NCI-H2029 treated with DMSO at 0.1 percent for 48 hours (cell line): Measurements from ENCODE around the gene CFAP90.

Source experiments
- DNase-seq: peaks from one replicate; lab custom pipeline; 2025; lab: John Stamatoyannopoulos, UW

Gene CFAP90

DNA sequence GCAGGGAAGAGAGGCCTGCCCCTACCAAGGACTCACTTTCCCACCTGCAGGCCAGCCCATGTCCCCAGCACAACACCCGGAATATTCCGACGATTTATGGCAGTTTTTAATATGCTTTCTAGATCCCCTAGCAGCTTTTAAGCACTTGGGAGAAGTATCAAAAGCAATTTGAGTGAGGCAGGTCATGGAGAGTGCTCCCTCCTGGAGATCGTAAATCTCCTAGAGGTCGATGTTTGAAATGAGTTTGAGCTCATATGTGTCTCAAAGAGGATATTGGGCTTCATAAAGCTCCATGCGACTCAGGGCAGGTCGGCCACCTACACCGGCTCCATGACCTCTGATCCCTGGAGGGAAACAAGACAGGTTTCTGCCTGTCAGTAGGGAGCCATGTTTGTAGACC, 27.3 kb downstream of the CFAP90 start:
- DNase-seq: no peak

GRCh38 chr5:7822449-7822848, 28.5 kb downstream of the CFAP90 start:
- DNase-seq: no peak

- no peak for DNase-seq
Observed at GRCh38 chr5:7816535-7816901, 34.4 kb downstream of the CFAP90 start.

- DNase-seq: peak; percentile 58
Observed at GRCh38 chr5:7815892-7816534, 34.9 kb downstream of the CFAP90 start.

DNA sequence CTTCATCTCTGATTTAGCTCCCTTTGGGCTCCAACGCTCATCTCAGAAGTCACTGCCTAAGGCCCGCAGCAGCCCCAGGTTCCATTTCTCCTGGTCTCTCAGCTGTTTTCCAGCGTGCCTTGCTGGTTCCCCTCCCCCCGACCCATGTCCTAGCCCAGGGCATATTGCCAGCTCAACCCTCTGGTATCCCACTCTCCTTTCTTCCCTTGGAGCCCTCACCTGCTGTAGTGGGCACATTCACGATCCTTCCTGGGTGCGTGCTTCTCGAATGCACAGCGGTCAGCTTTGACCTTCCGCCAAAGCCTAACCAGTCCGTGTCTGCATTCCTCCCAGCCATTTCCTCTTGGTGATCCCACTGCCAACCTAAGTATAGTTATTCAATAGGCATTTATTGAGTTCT, 36.1 kb downstream of the CFAP90 start:
- no peak for DNase-seq

GRCh38 chr5:7813576-7813975, 37.4 kb downstream of the CFAP90 start:
- no peak for DNase-seq

- DNase-seq: no peak
Observed at GRCh38 chr5:7813007-7813406, 37.9 kb downstream of the CFAP90 start.

- DNase-seq: no peak
Observed at GRCh38 chr5:7811715-7812114, 39.2 kb downstream of the CFAP90 start.

GRCh38 chr5:7808998-7809397, 41.9 kb downstream of the CFAP90 start:
- no peak for DNase-seq

DNA sequence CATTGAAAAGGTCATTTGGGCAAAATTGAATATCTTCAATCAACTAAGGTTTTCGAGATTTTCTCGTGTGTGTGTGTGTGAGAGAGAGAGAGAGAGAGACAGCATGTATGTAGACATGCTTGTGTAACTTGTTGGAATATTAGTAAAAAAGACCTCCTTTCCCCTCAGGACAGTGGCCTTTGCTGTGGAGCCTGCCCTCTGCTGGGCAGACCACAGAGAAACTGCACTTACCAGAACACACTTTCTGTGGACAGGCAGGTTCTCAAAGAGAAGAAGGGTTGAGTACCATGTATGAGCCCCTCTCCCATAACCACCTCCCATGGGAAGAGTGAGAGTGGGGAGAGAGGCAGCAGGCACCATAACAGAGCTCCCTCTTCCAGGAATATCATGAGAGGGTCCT, 45.6 kb downstream of the CFAP90 start:
- DNase-seq: no peak

DNA sequence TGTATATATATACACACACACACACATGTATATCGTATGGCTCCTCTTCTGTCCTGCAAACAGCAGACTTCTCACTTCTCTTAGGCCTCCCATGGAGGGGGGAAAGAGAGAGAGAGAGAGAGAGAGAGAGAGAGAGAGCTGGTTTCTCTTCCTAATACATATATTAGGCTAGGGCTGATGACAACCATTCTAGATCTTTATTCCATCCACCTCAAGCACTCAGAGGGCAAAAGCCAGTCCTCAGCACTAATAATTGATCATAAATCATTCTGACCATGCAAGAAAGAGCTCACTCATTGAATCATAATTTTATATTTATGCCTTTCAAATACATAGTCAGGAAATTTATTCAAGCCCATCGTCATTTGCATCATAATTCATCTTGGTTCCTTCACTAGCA, 47.0 kb downstream of the CFAP90 start:
- no peak for DNase-seq

- DNase-seq: no peak
Observed at GRCh38 chr5:7802855-7803254, 48.1 kb downstream of the CFAP90 start.

DNA sequence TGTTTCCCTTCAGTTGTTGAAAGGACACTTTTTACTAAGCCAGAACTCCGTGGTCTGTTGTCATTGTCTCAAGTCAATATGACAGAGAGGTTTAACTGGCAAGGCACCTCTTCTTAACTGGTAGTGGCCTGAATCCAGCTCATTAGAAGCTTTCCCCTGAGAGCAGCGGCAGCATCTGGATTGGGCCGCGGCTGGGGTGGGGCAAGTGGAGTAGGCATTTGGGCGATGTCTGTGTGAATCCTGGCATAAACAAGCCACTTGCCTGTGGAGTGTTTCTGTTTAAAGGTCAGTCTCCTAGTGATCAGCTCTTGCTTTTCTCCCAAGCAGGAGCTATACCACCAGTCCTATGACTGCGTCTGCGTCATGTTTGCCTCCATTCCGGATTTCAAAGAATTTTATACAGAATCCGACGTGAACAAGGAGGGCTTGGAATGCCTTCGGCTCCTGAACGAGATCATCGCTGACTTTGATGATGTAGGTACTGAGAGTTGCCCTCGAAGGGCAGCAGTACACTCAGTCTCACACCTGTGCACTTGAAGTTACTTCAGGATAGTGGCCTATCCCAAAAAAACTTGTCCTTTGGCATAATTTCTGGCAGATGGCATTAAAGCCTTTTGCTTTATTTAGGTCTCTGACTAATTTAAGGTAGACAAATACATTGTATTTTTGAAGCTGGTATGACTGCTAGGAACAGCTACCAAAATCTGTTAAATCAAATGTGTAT, 48.9 kb downstream of the CFAP90 start:
- peak; percentile 84 for DNase-seq

GRCh38 chr5:7795306-7795705, 55.6 kb downstream of the CFAP90 start:
- no peak for DNase-seq

GRCh38 chr5:7794823-7795222, 56.1 kb downstream of the CFAP90 start:
- no peak for DNase-seq

GRCh38 chr5:7794311-7794710, 56.6 kb downstream of the CFAP90 start:
- no peak for DNase-seq

DNA sequence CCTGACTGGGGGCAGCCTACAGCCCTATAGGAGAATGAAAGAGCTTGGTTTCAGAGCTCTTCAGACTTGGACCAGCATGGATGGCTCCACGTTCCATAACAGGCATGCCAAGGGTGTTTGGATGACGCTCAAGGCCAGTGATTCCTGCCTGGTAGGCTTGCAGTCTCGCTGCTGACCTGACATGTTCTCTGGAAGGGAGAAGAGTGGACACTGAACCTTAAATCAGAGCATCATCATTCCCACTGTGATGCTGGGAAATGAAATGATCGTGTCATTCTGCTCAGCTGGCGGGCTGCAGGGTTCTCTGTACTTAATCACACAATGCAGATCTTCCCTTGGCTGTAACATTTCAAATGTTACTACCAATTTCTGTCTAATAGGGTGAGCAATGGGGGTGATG, 57.0 kb downstream of the CFAP90 start:
- no peak for DNase-seq

DNA sequence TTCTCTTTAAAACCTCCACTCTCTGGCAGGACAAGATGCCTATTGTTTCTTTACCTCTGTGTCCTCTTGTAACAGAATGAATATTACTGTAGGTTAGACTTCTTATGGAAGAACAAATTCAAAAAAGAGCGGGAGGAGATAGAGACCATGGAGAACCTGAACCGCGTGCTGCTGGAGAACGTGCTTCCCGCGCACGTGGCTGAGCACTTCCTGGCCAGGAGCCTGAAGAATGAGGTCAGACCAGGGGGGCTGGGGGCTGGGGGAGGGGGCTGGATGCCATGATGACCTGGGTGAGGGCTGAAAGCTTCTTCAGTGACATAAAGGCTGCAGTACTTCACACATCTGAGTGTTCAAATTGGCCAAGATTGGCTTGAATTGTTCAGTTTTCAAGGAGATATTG, 61.4 kb downstream of the CFAP90 start:
- no peak for DNase-seq

DNA sequence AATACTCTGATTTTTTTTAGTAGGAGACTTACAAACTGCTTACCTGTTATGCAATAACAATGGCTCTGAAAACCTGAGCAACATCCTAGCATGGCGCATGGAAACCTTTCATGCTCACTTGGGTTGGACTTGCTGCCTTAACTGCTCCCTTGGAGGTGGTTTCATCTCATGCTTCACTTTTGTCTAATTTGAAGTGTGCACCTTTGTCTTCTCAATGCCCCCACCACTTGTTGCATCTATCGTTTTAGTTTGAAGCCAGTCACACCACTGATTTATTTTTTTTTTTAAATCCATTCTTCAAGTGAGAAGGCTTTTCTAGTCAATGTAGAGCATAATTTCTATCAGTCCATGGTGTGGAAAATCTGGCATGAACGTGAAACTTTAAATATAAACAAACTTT, 63.2 kb downstream of the CFAP90 start:
- no peak for DNase-seq

DNA sequence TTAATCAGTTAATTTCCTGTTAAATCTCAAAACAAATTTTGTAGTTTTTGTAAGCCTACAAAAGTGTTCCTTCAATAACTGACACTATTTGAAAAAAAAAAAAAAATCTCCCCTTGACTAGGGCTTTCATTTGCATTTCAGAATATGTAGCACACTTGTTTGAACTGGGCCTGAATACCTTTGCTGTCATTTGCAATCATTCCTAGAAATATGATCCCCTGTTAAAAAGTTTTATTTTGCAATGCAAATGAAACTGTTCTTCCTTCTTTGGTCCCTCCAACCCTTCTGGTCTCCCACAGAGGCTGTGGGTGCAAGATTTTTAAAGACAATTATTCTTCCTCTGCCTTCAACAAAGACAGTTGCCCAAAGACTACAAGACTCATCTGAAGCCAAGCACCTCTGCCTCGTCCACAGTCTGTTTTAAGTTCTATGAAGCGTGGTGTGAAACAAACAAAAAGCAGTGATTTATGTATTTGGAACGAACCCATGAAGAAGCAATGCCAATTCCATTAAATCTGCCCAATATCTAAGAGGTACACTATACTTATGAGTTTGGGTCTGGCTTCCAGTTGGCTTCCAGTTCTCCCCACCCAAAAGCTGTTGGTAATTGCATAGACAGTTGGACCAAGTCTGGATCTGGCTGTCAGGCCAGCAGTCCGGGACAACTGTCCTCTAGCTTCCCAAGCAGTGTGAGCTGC, 66.1 kb downstream of the CFAP90 start:
- no peak for DNase-seq

DNA sequence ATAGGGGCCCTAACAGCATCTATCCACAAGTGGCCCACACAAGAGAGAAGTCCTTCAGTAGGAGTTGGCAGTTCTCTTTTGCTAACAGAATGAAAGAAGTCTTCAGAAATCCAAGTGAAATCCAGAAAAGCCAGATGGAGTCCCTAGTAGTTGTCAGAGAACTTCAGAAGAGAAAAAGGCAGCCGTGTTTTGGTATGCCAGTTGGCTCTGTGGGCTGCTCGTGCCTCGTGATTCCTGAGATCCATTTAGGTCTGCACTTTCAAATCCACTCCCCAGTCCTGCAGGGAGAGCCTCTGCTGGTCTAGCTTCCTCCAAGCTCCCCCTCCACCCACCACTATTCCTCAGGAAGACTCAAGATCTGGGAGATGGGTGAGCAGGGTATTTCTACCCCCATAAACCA, 69.0 kb downstream of the CFAP90 start:
- no peak for DNase-seq
